ENCODE measurements around the gene GDPD5. TPM values are rescaled to one million over a fixed set of nuclear protein-coding genes. Genes with fewer than 3 reads are reported as not detected.

The GDPD5 gene
- total RNA-seq, 2 donors from 2014 or later: 3.0 to 8.6 TPM

GRCh38 chr11:75422248-75423231, 103.2 kb downstream of the GDPD5 start:
- Histone ChIP-seq H3K9ac (ENCODE audit: extremely low read depth, low read length, poor library complexity, severe bottlenecking) (no peak overlapping the region), H3K36me3 (ENCODE audit: control insufficient read depth, insufficient read depth, low read length) (peaks cover 9% of the 10 kb centered on the region), H3K4me1 (ENCODE audit: control insufficient read depth, insufficient read depth, low read length) (peaks cover 10% of the 10 kb centered on the region), H3K27ac (ENCODE audit: low read depth, low read length) (no peak overlapping the region), H3K9me3 (ENCODE audit: control insufficient read depth, low read length) (no peaks in the 10 kb centered on the region), H3K4me3 (ENCODE audit: low read length) (no peak overlapping the region), H3K27me3 (ENCODE audit: control insufficient read depth, insufficient read depth, low read length, poor library complexity, severe bottlenecking) (no peaks in the 10 kb centered on the region)
- Mint-ChIP-seq H3K4me1 (peaks cover 14% of the 10 kb centered on the region), H3K27me3 (ENCODE audit: insufficient read depth) (peaks cover 4% of the 10 kb centered on the region), H3K4me3 (no peak overlapping the region), H3K9me3 (no peaks in the 10 kb centered on the region), H3K36me3 (ENCODE audit: low read depth) (peaks cover 15% of the 10 kb centered on the region), H3K27ac (no peak overlapping the region)
- no peak for TF ChIP-seq CTCF (conservative IDR thresholded peaks at IDR 0.05)
- WGBS, 2 experiments (ENCODE audit: insufficient coverage in 1 of 2, insufficient read length in 1 of 2): 96% methylated on average over 13 to 15 of the region's 15 CpGs
- DNase-seq: no peak

GRCh38 chr11:75421902-75422247, 103.9 kb downstream of the GDPD5 start:
- no peaks in the 10 kb centered on the region for H3K9me3 Mint-ChIP-seq
- Histone ChIP-seq H3K9ac (ENCODE audit: extremely low read depth, low read length, poor library complexity, severe bottlenecking) (no peak overlapping the region), H3K4me1 (ENCODE audit: control insufficient read depth, insufficient read depth, low read length) (peaks cover 4% of the 10 kb centered on the region), H3K27ac (ENCODE audit: low read depth, low read length) (no peak overlapping the region), H3K36me3 (ENCODE audit: control insufficient read depth, insufficient read depth, low read length) (peaks cover 12% of the 10 kb centered on the region), H3K27me3 (ENCODE audit: control insufficient read depth, insufficient read depth, low read length, poor library complexity, severe bottlenecking) (no peaks in the 10 kb centered on the region), H3K4me3 (ENCODE audit: low read length) (no peak overlapping the region), H3K9me3 (ENCODE audit: control insufficient read depth, low read length) (no peaks in the 10 kb centered on the region)
- peaks cover 3% of the 10 kb centered on the region for H3K27me3 Mint-ChIP-seq (ENCODE audit: insufficient read depth)
- H3K36me3 Mint-ChIP-seq (ENCODE audit: low read depth): peaks cover 18% of the 10 kb centered on the region
- H3K27ac Mint-ChIP-seq: no peak overlapping the region
- no peak for TF ChIP-seq CTCF (conservative IDR thresholded peaks at IDR 0.05)
- H3K4me3 Mint-ChIP-seq: no peak overlapping the region
- WGBS, 2 experiments (ENCODE audit: insufficient coverage in 1 of 2, insufficient read length in 1 of 2): 92 to 100% methylated on average over 2 of the region's 2 CpGs
- no peak for DNase-seq
- peaks cover 11% of the 10 kb centered on the region for H3K4me1 Mint-ChIP-seq

- Histone ChIP-seq H3K4me3 (ENCODE audit: low read length) (no peak overlapping the region), H3K9ac (ENCODE audit: extremely low read depth, low read length, poor library complexity, severe bottlenecking) (no peak overlapping the region), H3K9me3 (ENCODE audit: control insufficient read depth, low read length) (no peaks in the 10 kb centered on the region), H3K27ac (ENCODE audit: low read depth, low read length) (peak overlapping the region; percentile 88), H3K27me3 (ENCODE audit: control insufficient read depth, insufficient read depth, low read length, poor library complexity, severe bottlenecking) (no peaks in the 10 kb centered on the region), H3K36me3 (ENCODE audit: control insufficient read depth, insufficient read depth, low read length) (peaks cover 18% of the 10 kb centered on the region), H3K4me1 (ENCODE audit: control insufficient read depth, insufficient read depth, low read length) (no peaks in the 10 kb centered on the region)
- no peak overlapping the region for H3K4me3 Mint-ChIP-seq
- no peak overlapping the region for H3K27ac Mint-ChIP-seq
- 93 to 100% methylated on average over 4 to 11 of the region's 11 CpGs for WGBS, 2 experiments (ENCODE audit: insufficient coverage in 1 of 2, insufficient read length in 1 of 2)
- DNase-seq: peak; percentile 52
- H3K9me3 Mint-ChIP-seq: no peaks in the 10 kb centered on the region
- no peak for TF ChIP-seq CTCF (conservative IDR thresholded peaks at IDR 0.05)
- peaks cover 3% of the 10 kb centered on the region for H3K27me3 Mint-ChIP-seq (ENCODE audit: insufficient read depth)
- H3K4me1 Mint-ChIP-seq: peaks cover 11% of the 10 kb centered on the region
- H3K36me3 Mint-ChIP-seq (ENCODE audit: low read depth): peaks cover 23% of the 10 kb centered on the region
Observed at GRCh38 chr11:75421035-75421602, 104.6 kb downstream of the GDPD5 start.
